OCI-LY1 (cell line): ENCODE data around the gene IFNE.

Source experiments
- CTCF ChIP-seq: fragments of 200-600 bp; sonication (generic), shearing (Covaris generic); IDR thresholded peaks from 2 replicates; pipeline ENCODE4 v1.5.1; 2017; ENCODE audit warnings: mild to moderate bottlenecking, antibody characterized with exemption, low read length, moderate library complexity, mixed read lengths
- EZH2 ChIP-seq: fragments of 200-600 bp; sonication (generic), shearing (Covaris generic); IDR thresholded peaks from 2 replicates; pipeline ENCODE4 v1.8.0; 2017; ENCODE audit warnings: borderline replicate concordance, mixed run types, mild to moderate bottlenecking, antibody characterized with exemption, low read length, moderate library complexity, mixed read lengths

GRCh38 chr9:21519855-21520434, 37.8 kb upstream of the IFNE start:
- TF ChIP-seq CTCF = no peak
- no peak for TF ChIP-seq EZH2
